ENCODE results near the gene MRGPRG. TPM values are rescaled to one million over a fixed set of nuclear protein-coding genes. Genes with fewer than 3 reads are reported as not detected.

The MRGPRG gene
- total and polyA plus RNA-seq, 2 of the 8 experiments (the other 6 are each of a cell fraction or from before 2014, with no cell fraction given) = not detected

DNA sequence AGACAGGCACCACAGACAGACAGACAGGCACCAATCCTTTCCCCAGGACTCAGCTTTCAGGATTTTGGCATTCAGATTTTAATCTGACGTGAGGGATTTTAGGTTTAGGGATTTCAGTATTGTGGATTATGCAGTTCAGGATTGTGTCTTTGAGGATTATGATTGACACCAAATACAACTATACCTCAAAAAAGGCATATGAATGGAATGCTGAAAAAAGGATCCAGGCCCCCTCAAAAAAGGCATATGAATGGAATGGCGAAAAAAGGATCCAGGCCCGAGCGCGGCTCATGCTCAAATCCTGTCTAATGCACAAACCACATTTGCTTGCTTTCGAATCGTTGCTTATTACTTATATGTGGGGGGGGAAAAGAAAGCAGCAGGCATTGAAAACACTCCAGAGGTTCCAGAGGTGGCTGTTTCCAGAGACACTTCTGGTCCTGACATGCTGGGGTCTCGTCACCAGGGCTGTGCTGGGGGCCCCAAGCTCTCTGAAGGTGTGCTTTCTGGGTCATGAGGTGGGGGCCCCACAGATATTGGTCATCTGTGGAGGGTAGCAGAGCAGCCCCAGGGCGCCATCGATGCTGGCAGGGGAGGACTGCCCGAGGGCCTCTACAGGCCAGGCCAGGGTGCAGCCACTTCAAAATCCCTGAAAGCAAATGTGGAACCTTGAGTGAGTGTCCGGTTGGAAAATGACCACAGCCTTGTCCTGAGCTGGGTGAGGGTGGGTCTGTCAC is 36.7 kb downstream of the MRGPRG start:
- ChIA-PET CTCF (ENCODE audit: partially characterized antibody) (interaction anchor here (0.7 to 3.9 kb wide), 3 partner anchors 12 to 36 kb away, joined by 3 to 14 read pairs (median 3); no protein-coding TSS in a partner anchor), POLR2A (ENCODE audit: partially characterized antibody) (interaction anchor here (1.2 kb wide), 1 partner anchor 11 kb away, joined by 3 read pairs; no protein-coding TSS in a partner anchor)
- no peak overlapping the region for H4K5ac ChIP-seq (ENCODE audit: insufficient read length, low read depth, low read length)
- no peaks in the 10 kb centered on the region for H3K23me2 ChIP-seq (ENCODE audit: low read depth, low read length)
- no peak overlapping the region for H3K23ac ChIP-seq (ENCODE audit: insufficient read length)
- no peak overlapping the region for H3K4me3 ChIP-seq (ENCODE audit: extremely low read depth in 1 of 4, insufficient read depth in 2 of 4, low read depth in 3 of 4, low read length in 4 of 4)
- no peak overlapping the region for H2BK12ac ChIP-seq (ENCODE audit: low read depth, low read length)
- no peaks in the 10 kb centered on the region for H3K79me2 ChIP-seq (ENCODE audit: control insufficient read depth in 1 of 2, insufficient read depth in 2 of 2, low read length in 2 of 2)
- no peak overlapping the region for H2BK15ac ChIP-seq (ENCODE audit: low read length)
- DNase-seq (ENCODE audit: low read depth in 1 of 2, low spot score in 2 of 2) = no peak
- H2AFZ ChIP-seq (ENCODE audit: low read length) = no peak overlapping the region
- no peak overlapping the region for H2BK120ac ChIP-seq (replicated peaks; ENCODE audit: low read depth, low read length)
- H3K4me2 ChIP-seq (ENCODE audit: insufficient read depth in 1 of 2, low read depth in 2 of 2, low read length in 2 of 2) = no peak overlapping the region
- H4K20me1 ChIP-seq (replicated peaks in 1 of 2; ENCODE audit: control insufficient read depth in 1 of 2, insufficient read depth in 2 of 2, low read length in 2 of 2) = no peaks in the 10 kb centered on the region
- no peak overlapping the region for H3K14ac ChIP-seq (ENCODE audit: insufficient read length)
- no peak overlapping the region for H2BK5ac ChIP-seq (ENCODE audit: low read depth, low read length)
- no peak overlapping the region for H3K27ac ChIP-seq (ENCODE audit: low read depth, low read length)
- no peaks in the 10 kb centered on the region for H3K79me1 ChIP-seq (ENCODE audit: low read depth, low read length)
- no peaks in the 10 kb centered on the region for H3K36me3 ChIP-seq (ENCODE audit: control insufficient read depth in 2 of 4, insufficient read depth in 4 of 4, low read length in 3 of 4)
- H3K9ac ChIP-seq (replicated peaks in 1 of 4; ENCODE audit: extremely low read depth in 1 of 4, low read depth in 3 of 4, low read length in 3 of 4) = no peak overlapping the region
- H2AK5ac ChIP-seq (ENCODE audit: low read depth, low read length) = no peak overlapping the region
- no peaks in the 10 kb centered on the region for H3K27me3 ChIP-seq (replicated peaks in 1 of 4; ENCODE audit: control insufficient read depth in 3 of 4, extremely low read depth in 1 of 4, insufficient read depth in 3 of 4, low read length in 3 of 4)
- H2BK20ac ChIP-seq (ENCODE audit: low read length) = no peak overlapping the region
- no peak overlapping the region for H3K18ac ChIP-seq (ENCODE audit: extremely low read depth, low read length)
- H3K9me3 ChIP-seq (ENCODE audit: insufficient read depth in 2 of 2, low read depth in 1 of 2, low read length in 1 of 2) = 0 out of 4 replicates have a peak, but pooled peaks cover 0 to 2% of the 10 kb centered on the region in 2 experiments
- 92% methylated on average over 12 of the region's 12 CpGs; no CpG with 5 or more reads in 1 of the 2 experiments for WGBS, 2 experiments (ENCODE audit: extremely low coverage in 1 of 2, insufficient coverage in 1 of 2, insufficient read length in 1 of 2, insufficient replicate concordance in 2 of 2, low coverage in 1 of 2, low lambda C conversion rate in 2 of 2, missing lambda C conversion rate in 1 of 2)
- no peak overlapping the region for H4K8ac ChIP-seq (ENCODE audit: extremely low read depth, insufficient read depth, low read length)
- no peaks in the 10 kb centered on the region for H3K4me1 ChIP-seq (replicated peaks in 1 of 4; ENCODE audit: control insufficient read depth in 3 of 4, insufficient read depth in 4 of 4, low read length in 3 of 4)
- H3K4ac ChIP-seq (replicated peaks; ENCODE audit: insufficient read length, low read depth, low read length) = no peak overlapping the region
- TF ChIP-seq SRF (IDR thresholded peaks at IDR 0.05; ENCODE audit: low read depth, low read length) = 0 out of 2 replicates have a peak, but pooled peaks have one; percentile 42
- TF ChIP-seq KDM4A (IDR thresholded peaks at IDR 0.05; ENCODE audit: low read depth, low read length, severe bottlenecking) = no peak
- no peak for TF ChIP-seq NANOG (IDR thresholded peaks at IDR 0.05; ENCODE audit: insufficient read depth, low read depth, low read length, poor library complexity, severe bottlenecking)
- TF ChIP-seq, protein P1, sequence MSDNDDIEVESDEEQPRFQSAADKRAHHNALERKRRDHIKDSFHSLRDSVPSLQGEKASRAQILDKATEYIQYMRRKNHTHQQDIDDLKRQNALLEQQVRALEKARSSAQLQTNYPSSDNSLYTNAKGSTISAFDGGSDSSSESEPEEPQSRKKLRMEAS (IDR thresholded peaks at IDR 0.05) = no peak
- no peak for TF ChIP-seq TEAD4 (IDR thresholded peaks at IDR 0.05; ENCODE audit: low read depth, low read length)
- H3K56ac ChIP-seq (replicated peaks; ENCODE audit: insufficient read length, low read depth, low read length) = no peak overlapping the region
- FAIRE-seq = no peak
- peak overlapping the region; percentile 32 for H4K91ac ChIP-seq (replicated peaks; ENCODE audit: insufficient read length, low read length)
